HFFc6 (cell line): Measurements from ENCODE around the gene EPSTI1. TPM values are rescaled to one million over a fixed set of nuclear protein-coding genes. Genes with fewer than 3 reads are reported as not detected.

Experiments used
- DNase-seq: peaks from one replicate; pipeline ENCODE4 v3.0.0-alpha.2; 2018
- H3K27ac Mint-ChIP-seq: 2 replicates; pipeline ENCODE4 v1.8.0; 2020; ENCODE audit warnings: mild to moderate bottlenecking, mixed read lengths
- H3K27me3 Mint-ChIP-seq: 2 replicates; pipeline ENCODE4 v1.8.0; 2021; ENCODE audit warnings: mild to moderate bottlenecking, moderate library complexity, mixed read lengths; ENCODE audit not compliant: insufficient read depth
- H3K36me3 Mint-ChIP-seq: 2 replicates; pipeline ENCODE4 v1.8.0; 2021; ENCODE audit warnings: low read depth, mixed read lengths
- H3K4me1 Mint-ChIP-seq: 2 replicates; pipeline ENCODE4 v1.8.0; 2020; ENCODE audit warnings: low read depth, mixed read lengths
- H3K4me3 Mint-ChIP-seq: 2 replicates; pipeline ENCODE4 v1.8.0; 2020; ENCODE audit warnings: mild to moderate bottlenecking, moderate library complexity, mixed read lengths
- H3K9me3 Mint-ChIP-seq: 2 replicates; pipeline ENCODE4 v1.8.0; 2020; ENCODE audit warnings: mild to moderate bottlenecking, mixed read lengths
- total RNA-seq, 6 experiments: library from RNA; stranded (reverse); fragmentation: NEBNext Ultra II Directional; extraction: Animal tissue kit (Norgen Biotek cat#: 25700); gene quantifications; 2 replicates in 1 of 6; 3 replicates in 5 of 6; pipeline ENCODE4 v1.2.3, GENCODE V29; 2021
- TF ChIP-seq, protein P1 (sequence below): fragments of 200-600 bp; sonication (generic); IDR thresholded peaks from 2 replicates; pipeline ENCODE4 v1.5.0; 2021; ENCODE audit warnings: antibody characterized with exemption, mild to moderate bottlenecking

EPSTI1 gene
- total RNA-seq, 6 experiments from 2014 or later, result 0.76 to 2.3 (median 1.3) TPM

DNA sequence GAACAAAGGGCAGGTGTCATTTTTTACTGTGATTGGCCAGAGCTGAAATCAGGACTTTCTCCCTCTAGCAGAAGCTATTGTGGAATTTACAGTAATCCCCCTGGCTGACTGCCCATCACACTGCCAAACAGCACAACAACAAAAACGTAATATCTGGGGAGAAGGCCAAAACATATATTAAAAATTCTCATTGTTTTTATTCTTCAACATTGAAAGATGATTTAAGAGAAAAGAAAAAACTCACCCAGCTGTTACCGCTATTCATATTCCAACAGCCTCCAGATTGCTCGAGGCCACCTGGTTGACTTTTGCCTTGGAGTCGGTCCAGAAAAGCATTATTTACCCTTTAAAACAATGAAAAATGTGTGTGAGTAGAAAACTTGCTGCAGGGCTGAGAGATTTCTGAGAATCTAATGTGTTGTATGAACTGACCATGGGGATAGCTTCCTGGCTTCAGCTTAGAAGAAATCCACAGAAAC, 97.2 kb downstream of the EPSTI1 start:
- TF ChIP-seq, protein P1, sequence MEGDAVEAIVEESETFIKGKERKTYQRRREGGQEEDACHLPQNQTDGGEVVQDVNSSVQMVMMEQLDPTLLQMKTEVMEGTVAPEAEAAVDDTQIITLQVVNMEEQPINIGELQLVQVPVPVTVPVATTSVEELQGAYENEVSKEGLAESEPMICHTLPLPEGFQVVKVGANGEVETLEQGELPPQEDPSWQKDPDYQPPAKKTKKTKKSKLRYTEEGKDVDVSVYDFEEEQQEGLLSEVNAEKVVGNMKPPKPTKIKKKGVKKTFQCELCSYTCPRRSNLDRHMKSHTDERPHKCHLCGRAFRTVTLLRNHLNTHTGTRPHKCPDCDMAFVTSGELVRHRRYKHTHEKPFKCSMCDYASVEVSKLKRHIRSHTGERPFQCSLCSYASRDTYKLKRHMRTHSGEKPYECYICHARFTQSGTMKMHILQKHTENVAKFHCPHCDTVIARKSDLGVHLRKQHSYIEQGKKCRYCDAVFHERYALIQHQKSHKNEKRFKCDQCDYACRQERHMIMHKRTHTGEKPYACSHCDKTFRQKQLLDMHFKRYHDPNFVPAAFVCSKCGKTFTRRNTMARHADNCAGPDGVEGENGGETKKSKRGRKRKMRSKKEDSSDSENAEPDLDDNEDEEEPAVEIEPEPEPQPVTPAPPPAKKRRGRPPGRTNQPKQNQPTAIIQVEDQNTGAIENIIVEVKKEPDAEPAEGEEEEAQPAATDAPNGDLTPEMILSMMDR, result no peak
- Mint-ChIP-seq H3K4me3 (no peak overlapping the region), H3K36me3 (no peaks in the 10 kb centered on the region), H3K27ac (no peak overlapping the region), H3K9me3 (no peaks in the 10 kb centered on the region), H3K4me1 (no peaks in the 10 kb centered on the region), H3K27me3 (no peaks in the 10 kb centered on the region; the same call in 1 of the 2 replicates)
- no peak for DNase-seq

DNA sequence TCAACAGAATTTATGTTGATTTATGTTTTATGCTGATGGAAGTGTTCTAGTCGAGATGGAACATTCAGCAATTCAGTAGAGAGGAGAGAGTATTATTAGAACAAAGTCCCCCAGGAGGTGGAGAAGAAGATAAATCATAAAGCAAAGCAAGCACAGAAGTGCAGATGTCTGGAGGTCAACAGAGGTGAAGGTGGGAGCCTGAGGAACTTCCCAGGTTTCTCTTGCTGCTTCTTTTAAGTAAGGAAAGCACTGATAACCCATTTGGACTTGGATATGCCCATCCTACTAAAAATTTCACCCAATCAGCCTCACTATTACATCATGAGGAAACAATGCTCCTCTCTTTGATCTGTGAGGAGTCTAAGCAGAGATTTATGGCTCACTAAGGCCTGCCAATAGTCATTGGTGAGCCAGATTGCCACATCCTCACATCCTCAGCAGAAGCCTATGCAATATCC, 98.8 kb downstream of the EPSTI1 start:
- Mint-ChIP-seq H3K36me3 (no peaks in the 10 kb centered on the region), H3K27me3 (no peaks in the 10 kb centered on the region; the same call in 1 of the 2 replicates), H3K27ac (no peak overlapping the region), H3K4me3 (no peak overlapping the region), H3K4me1 (no peaks in the 10 kb centered on the region), H3K9me3 (no peaks in the 10 kb centered on the region)
- TF ChIP-seq, protein P1, result no peak
- DNase-seq, result peak; percentile 12

- H3K9me3 Mint-ChIP-seq, result no peaks in the 10 kb centered on the region
- no peaks in the 10 kb centered on the region for H3K36me3 Mint-ChIP-seq
- no peak overlapping the region for H3K27ac Mint-ChIP-seq
- no peaks in the 10 kb centered on the region for H3K4me1 Mint-ChIP-seq
- no peak overlapping the region for H3K4me3 Mint-ChIP-seq
- no peak for DNase-seq
- no peaks in the 10 kb centered on the region; the same call in none of the 2 replicates for H3K27me3 Mint-ChIP-seq
- TF ChIP-seq, protein P1, result no peak
Observed at GRCh38 chr13:42892760-42893159, 99.3 kb downstream of the EPSTI1 start.

GRCh38 chr13:42891591-42891990, 100.5 kb downstream of the EPSTI1 start:
- H3K4me1 Mint-ChIP-seq, result no peaks in the 10 kb centered on the region
- no peak for DNase-seq
- no peaks in the 10 kb centered on the region for H3K36me3 Mint-ChIP-seq
- H3K27ac Mint-ChIP-seq, result no peak overlapping the region
- no peaks in the 10 kb centered on the region for H3K9me3 Mint-ChIP-seq
- no peaks in the 10 kb centered on the region; the same call in none of the 2 replicates for H3K27me3 Mint-ChIP-seq
- TF ChIP-seq, protein P1, result no peak
- no peak overlapping the region for H3K4me3 Mint-ChIP-seq

- no peak overlapping the region for H3K27ac Mint-ChIP-seq
- no peak overlapping the region for H3K4me3 Mint-ChIP-seq
- TF ChIP-seq, protein P1, result no peak
- no peak for DNase-seq
- peaks cover 17% of the 10 kb centered on the region for H3K4me1 Mint-ChIP-seq
- H3K27me3 Mint-ChIP-seq, result peaks cover 9% of the 10 kb centered on the region
- H3K36me3 Mint-ChIP-seq, result peaks cover under 1% of the 10 kb centered on the region; the same call in 1 of the 2 replicates
- H3K9me3 Mint-ChIP-seq, result no peaks in the 10 kb centered on the region
Observed at GRCh38 chr13:42885325-42885724, 106.7 kb downstream of the EPSTI1 start.
